HepG2 (cell line): ENCODE data around the gene NABP2. TPM values are rescaled to one million over a fixed set of nuclear protein-coding genes. Genes with fewer than 3 reads are reported as not detected.

Experiments used
- GABPB1 ChIP-seq: IDR thresholded peaks from 2 replicates; pipeline ENCODE4 v1.6.1; 2016; ENCODE audit warnings: mild to moderate bottlenecking, missing genetic modification reagents, moderate library complexity, missing compliant biosample characterization
- KDM5B ChIP-seq: sonication (generic); formaldehyde crosslinking; IDR thresholded peaks from 2 replicates; pipeline ENCODE4 v1.4.0; 2020; ENCODE audit warnings: missing genetic modification reagents, mild to moderate bottlenecking, borderline replicate concordance
- NR2F1 ChIP-seq, 2 experiments: fragments of 450-650 bp in 1 of 2; formaldehyde crosslinking in 1 of 2; IDR thresholded peaks; 2 replicates each; pipeline versions ENCODE4 v1.5.0 to v1.6.1; 2016 to 2020; ENCODE audit warnings: mild to moderate bottlenecking in 1 of 2, missing compliant biosample characterization in 1 of 2, missing genetic modification reagents in 1 of 2, moderate library complexity in 1 of 2
- PCBP1 ChIP-seq: fragments of 200-400 bp; formaldehyde crosslinking; IDR thresholded peaks from 2 replicates; pipeline ENCODE4 v1.6.1; 2017; ENCODE audit warnings: mild to moderate bottlenecking, low read depth, low read length, borderline replicate concordance
- RERE ChIP-seq: IDR thresholded peaks from 2 replicates; pipeline ENCODE4 v1.6.1; 2016; ENCODE audit warnings: low read depth, missing genetic modification reagents, missing compliant biosample characterization
- SP2 ChIP-seq: sonication (generic); formaldehyde crosslinking; IDR thresholded peaks from 2 replicates; pipeline ENCODE4 v1.5.1; 2020; ENCODE audit warnings: mild to moderate bottlenecking, missing genetic modification reagents
- TAF15 ChIP-seq: fragments of 200-400 bp; formaldehyde crosslinking; IDR thresholded peaks from one replicate; pipeline ENCODE4 v1.6.1; 2018; ENCODE audit warnings: mild to moderate bottlenecking, low read depth, low read length; ENCODE audit not compliant: poor library complexity, severe bottlenecking
- WIZ ChIP-seq: sonication (generic); formaldehyde crosslinking; IDR thresholded peaks from 2 replicates; pipeline ENCODE4 v1.5.1; 2020; ENCODE audit warnings: mild to moderate bottlenecking, missing genetic modification reagents
- ZMYM3 ChIP-seq: sonication (generic); formaldehyde crosslinking; IDR thresholded peaks from 2 replicates; pipeline ENCODE4 v1.5.1; 2020; ENCODE audit warnings: mild to moderate bottlenecking, missing genetic modification reagents
- ZNF276 ChIP-seq: sonication (generic); formaldehyde crosslinking; IDR thresholded peaks from 2 replicates; pipeline ENCODE4 v1.4.0; 2020; ENCODE audit warnings: mild to moderate bottlenecking, low read depth, missing genetic modification reagents
- ZNF546 ChIP-seq: sonication (generic); formaldehyde crosslinking; conservative IDR thresholded peaks from 2 replicates; pipeline ENCODE4 v1.8.1; 2023; ENCODE audit warnings: mild to moderate bottlenecking, missing genetic modification reagents
- ZNF598 ChIP-seq: sonication (generic); formaldehyde crosslinking; IDR thresholded peaks from 2 replicates; pipeline ENCODE4 v1.5.1; 2020; ENCODE audit warnings: mild to moderate bottlenecking, missing genetic modification reagents, borderline replicate concordance
- ZNF724P ChIP-seq: sonication (generic); formaldehyde crosslinking; IDR thresholded peaks from 2 replicates; pipeline ENCODE4 v1.8.0; 2022; ENCODE audit warnings: missing genetic modification reagents, borderline replicate concordance
- ZNF75D ChIP-seq: sonication (generic); formaldehyde crosslinking; IDR thresholded peaks from 2 replicates; pipeline ENCODE4 v1.8.1; 2023; ENCODE audit warnings: missing genetic modification reagents, mild to moderate bottlenecking, borderline replicate concordance
- ZNF790 ChIP-seq: sonication (generic); formaldehyde crosslinking; IDR thresholded peaks from 2 replicates; pipeline ENCODE4 v1.8.0; 2022; ENCODE audit warnings: missing genetic modification reagents, mild to moderate bottlenecking, borderline replicate concordance
- polyA plus RNA-seq, 8 experiments: library from polyadenylated mRNA; depleted of rRNA in 3 of 8; stranded (reverse) in 7 of 8; unstranded in 1 of 8; fragments of >200 nt; fragmentation: Illumina TruSeq in 4 of 8; extraction: Trizol in 4 of 8; gene quantifications; 2 replicates each; pipeline versions ENCODE4 v1.2.1 to v1.2.3, GENCODE V29; 2011 to 2016; ENCODE audit warnings: low read depth in 4 of 8, missing spikeins in 1 of 8, mixed read lengths in 1 of 8; ENCODE audit not compliant: insufficient read depth in 1 of 8
- total RNA-seq, 5 experiments: library from RNA; depleted of rRNA; stranded (reverse); fragments of >200 nt; fragmentation: Illumina TruSeq; extraction: Trizol; gene quantifications; 2 replicates each; pipeline ENCODE4 v1.2.3, GENCODE V29; 2016; ENCODE audit warnings: low read depth in 1 of 5
- TF ChIP-seq, protein P1 (sequence below): sonication (generic); formaldehyde crosslinking; IDR thresholded peaks from 2 replicates; pipeline ENCODE4 v1.5.1; 2020; ENCODE audit warnings: mild to moderate bottlenecking, missing genetic modification reagents, borderline replicate concordance
- TF ChIP-seq, protein P2 (sequence below): sonication (generic); formaldehyde crosslinking; IDR thresholded peaks from 2 replicates; pipeline ENCODE4 v1.4.0; 2020; ENCODE audit warnings: low read depth, mild to moderate bottlenecking, missing genetic modification reagents

Gene NABP2
- total and polyA plus RNA-seq, 2 of the 13 experiments (the other 11 are each of a cell fraction or from before 2014, with no cell fraction given) = 33.2 to 35.5 TPM

DNA sequence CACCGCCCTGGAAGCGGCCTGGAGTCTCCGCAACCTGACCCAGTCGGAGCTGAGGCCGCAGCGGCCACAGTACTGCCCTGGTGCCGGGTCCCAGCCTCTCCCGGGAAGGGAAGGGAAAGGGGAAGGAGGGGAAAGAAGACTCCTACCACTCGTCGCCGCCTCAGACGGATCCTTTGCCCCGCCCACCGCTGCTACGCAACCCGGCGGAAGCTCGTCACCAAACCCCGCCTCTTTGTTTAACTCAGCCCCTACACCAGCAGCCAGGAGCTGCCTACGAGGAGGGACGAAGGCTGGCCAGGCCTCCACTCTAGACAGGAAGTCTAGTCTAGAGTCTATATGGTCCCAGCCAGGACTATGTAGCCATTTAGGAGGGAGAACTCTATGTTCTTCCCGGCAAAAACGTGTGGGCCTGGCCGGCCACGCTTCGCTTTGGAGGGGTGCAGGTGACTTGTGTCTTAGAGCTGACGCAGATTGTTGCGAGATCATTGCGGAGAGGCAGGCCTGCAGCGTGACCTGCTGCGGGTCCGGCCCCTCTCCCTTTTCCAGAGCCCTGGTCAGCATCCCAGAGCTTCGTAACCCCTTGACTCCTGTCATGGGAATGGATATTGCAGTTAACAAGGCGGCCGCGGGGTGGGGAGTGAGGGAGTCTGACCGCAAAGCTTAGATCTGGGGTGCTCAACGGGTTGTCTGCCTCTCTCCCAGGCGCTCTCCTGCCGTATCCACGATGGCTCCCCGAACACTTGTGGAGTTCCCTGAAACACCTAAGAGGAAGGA is 2.2 kb upstream of the NABP2 start, which contains the start of gene RNF41 (continued):
- TF ChIP-seq, protein P1, sequence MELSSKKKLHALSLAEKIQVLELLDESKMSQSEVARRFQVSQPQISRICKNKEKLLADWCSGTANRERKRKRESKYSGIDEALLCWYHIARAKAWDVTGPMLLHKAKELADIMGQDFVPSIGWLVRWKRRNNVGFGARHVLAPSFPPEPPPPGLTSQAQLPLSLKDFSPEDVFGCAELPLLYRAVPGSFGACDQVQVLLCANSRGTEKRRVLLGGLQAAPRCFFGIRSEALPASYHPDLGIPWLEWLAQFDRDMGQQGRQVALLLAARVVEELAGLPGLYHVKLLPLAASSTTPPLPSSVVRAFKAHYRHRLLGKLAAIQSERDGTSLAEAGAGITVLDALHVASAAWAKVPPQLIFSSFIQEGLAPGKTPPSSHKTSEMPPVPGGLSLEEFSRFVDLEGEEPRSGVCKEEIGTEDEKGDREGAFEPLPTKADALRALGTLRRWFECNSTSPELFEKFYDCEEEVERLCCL (CRISPR knock-in tag) = no peak; the same call in 1 of the 2 replicates
- no peak for TF ChIP-seq RERE
- TF ChIP-seq GABPB1 = peak; percentile 93
- no peak for TF ChIP-seq KDM5B
- 0 out of 2 replicates have a peak, but pooled peaks have one; percentile 62 for TF ChIP-seq ZNF276 (CRISPR knock-in tag)
- peak; percentile 95; the same call in 1 of the 2 replicates for TF ChIP-seq ZNF598
- TF ChIP-seq NR2F1 (CRISPR knock-in tag; IDR thresholded peaks at IDR 0.05) = no peak
- no peak for TF ChIP-seq ZNF546 (CRISPR knock-in tag)
- TF ChIP-seq, protein P2, sequence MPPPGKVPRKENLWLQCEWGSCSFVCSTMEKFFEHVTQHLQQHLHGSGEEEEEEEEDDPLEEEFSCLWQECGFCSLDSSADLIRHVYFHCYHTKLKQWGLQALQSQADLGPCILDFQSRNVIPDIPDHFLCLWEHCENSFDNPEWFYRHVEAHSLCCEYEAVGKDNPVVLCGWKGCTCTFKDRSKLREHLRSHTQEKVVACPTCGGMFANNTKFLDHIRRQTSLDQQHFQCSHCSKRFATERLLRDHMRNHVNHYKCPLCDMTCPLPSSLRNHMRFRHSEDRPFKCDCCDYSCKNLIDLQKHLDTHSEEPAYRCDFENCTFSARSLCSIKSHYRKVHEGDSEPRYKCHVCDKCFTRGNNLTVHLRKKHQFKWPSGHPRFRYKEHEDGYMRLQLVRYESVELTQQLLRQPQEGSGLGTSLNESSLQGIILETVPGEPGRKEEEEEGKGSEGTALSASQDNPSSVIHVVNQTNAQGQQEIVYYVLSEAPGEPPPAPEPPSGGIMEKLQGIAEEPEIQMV (CRISPR knock-in tag) = peak; percentile 90
- TF ChIP-seq WIZ (CRISPR knock-in tag) = peak; percentile 57; the same call in 1 of the 2 replicates
- TF ChIP-seq TAF15 = no peak
- 0 out of 2 replicates have a peak, but pooled peaks have one; percentile 87 for TF ChIP-seq PCBP1
- no peak for TF ChIP-seq ZMYM3
- TF ChIP-seq ZNF75D (CRISPR knock-in tag) = no peak
- TF ChIP-seq ZNF790 = peak; percentile 84; the same call in 1 of the 2 replicates
- peak; percentile 79 for TF ChIP-seq SP2 (CRISPR knock-in tag)
- TF ChIP-seq ZNF724P (CRISPR knock-in tag) = no peak
